Endometrial microvascular endothelial cells (primary cell): ENCODE data around the gene TP53. TPM values are rescaled to one million over a fixed set of nuclear protein-coding genes. Genes with fewer than 3 reads are reported as not detected.

Experiments used
- in situ Hi-C: cut with HindIII; loops from 2 replicates; pipeline ENCODE4 v1.10.0; 2017; ENCODE audit warnings: low sequenced_read_pairs, low pct_unique_long_range_greater_than_20kb; ENCODE audit errors: inconsistent ontology term
- total RNA-seq: library from RNA; depleted of rRNA; stranded (reverse); fragments of >200 nt; gene quantifications from one replicate; pipeline ENCODE4 v1.2.3, GENCODE V29; 2015; ENCODE audit errors: inconsistent ontology term

Gene TP53
- total RNA-seq: 57.6 TPM

DNA sequence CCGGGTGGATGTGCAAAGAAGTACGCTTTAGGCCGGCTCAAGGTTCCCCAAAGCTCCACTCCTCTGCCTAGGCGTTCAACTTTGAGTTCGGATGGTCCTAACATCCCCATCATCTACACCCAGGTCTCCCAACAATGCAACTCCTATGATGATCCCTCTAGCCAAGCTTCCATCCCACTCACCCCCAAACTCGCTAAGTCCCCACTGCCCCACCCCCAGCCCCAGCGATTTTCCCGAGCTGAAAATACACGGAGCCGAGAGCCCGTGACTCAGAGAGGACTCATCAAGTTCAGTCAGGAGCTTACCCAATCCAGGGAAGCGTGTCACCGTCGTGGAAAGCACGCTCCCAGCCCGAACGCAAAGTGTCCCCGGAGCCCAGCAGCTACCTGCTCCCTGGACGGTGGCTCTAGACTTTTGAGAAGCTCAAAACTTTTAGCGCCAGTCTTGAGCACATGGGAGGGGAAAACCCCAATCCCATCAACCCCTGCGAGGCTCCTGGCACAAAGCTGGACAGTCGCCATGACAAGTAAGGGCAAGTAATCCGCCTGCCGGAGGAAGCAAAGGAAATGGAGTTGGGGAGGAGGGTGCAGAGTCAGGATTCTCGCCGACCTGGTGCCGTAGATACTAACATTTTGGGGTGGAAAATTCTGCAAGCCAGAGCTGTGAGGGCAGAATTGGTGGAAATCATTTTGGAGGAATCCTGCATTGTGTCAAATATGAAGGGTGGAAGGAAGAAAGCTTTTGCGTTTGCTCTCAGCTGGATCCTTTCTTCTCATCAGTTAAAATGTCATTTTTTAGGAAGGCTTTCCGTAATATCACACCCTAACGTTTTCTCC, at the start of gene TP53:
TP53 (minus strand) TSS at position 419 of the 836 bp plus-strand sequence. CDS start 10,896 bp downstream, outside the sequence.
- in situ Hi-C loops: no loop called here

DNA sequence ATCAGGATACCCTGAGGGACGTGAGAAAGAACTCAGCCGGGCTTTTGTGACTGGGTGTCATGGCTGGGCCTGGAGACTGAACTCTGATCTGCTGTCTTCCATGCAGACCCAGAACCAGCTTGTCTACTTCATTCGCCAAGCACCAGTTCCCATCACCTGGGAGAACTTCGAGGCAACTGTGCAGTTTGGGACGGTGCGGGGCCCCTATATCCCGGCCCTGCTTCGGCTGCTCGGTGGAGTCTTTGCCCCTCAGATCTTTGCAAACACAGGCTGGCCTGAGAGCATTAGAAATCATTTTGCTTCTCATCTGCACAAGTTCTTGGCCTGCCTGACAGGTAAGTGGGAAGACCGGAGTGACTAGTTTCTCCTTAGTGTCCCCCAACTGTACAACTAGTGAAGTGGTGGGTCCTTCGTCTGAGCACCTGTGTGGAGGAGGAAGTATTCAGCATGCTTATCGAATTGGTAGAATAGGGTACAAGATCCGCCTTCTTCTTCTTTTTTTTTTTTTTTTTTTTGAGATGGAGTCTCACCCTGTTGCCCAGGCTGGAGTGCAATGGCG, 45.8 kb upstream of the TP53 start:
- in situ Hi-C loops: no loop called here

DNA sequence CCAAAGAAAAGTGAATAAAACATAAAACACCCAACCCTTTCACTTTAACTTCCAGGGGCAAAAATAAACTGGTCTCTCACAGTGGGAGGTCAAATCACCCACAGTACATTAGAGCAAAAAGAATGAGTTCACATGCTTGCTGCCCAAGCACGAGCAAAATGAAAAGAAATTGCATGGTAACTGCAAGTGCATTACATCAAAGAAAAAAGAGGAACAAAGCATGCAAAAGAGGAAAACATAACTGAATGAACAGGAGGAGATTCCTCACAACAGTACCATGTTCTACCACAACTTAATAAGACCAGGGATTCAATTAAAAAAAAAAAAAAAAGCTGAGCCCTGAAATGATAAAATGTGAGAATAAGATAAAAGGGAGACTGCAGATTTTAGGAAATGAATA, 42.5 kb upstream of the TP53 start:
- in situ Hi-C loops: no loop called here

DNA sequence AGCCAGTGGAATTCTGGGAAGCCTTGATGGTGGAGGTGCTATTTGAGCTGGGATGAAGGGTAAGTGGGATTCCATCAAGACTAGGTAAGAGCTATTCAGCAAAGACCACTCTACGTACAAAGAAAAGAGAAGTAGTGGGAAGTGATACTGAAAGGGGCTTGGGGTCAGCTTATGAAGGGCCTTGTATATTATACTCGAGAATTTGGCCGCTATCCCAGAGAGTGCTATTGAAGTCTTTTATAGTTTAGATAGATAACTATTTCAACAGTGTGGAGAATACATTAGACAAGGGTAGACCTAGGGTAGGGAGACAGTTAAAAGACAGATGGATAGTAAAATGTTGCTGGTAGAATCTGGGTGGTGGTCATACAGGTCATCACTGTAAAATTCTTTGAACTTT, 40.6 kb upstream of the TP53 start:
- in situ Hi-C loops: no loop called here

DNA sequence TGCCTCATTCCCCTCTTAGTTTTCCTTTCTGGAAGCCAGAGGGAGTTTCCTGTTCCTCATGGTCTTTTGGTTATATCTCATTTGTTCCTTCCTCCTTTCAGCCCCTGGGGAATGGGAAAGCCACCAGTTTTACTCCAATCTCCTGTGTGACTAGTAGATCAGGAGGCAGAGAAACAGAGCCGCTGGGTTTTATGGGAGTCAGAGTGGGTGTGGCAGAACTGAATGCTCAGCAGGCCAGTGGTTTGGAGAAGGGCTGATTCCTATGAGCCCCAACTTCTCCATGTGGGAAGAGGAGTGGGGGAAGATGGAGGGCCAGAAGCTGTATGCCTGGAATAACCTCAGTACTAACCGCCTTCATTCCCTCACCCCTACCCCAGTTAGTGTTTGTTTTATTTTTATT, 34.3 kb upstream of the TP53 start:
- in situ Hi-C loops: no loop called here

DNA sequence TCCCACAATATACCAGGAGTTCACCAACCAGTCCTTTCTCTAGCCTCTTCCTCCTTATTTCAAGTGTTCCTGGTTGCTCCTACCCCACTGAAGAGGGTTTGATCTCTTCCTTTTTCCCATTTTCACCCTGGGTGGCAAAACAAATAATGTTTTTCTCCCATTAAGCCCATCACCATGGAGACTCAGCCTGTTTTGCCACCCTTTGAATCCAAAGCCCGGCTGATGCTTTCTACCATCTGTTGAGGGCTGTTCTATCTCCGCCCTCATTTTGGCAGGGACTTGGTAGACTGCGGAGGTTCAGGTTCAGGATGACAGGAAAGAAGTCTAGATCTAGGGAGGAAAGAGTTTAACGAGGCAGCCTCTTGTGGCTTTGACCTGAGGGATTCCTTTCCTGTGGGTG, 32.8 kb upstream of the TP53 start:
- in situ Hi-C loops: no loop called here

DNA sequence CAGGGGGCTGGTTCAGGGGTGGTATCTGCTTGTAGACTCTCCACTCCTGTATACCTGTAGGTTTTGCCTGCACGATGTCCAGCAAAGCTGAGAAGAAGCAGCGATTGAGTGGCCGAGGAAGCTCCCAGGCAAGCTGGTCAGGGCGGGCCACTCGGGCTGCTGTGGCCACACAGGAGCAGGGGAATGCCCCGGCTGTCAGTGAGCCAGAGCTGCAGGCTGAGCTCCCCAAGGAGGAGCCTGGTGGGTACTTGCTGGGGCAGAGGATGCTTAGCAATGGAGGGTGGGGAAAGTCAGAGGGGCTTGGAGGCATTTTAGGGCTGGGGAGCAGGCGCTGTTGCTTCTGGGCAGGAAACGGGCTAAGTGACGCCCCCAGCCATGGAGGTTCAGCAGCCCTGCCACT, 32.4 kb upstream of the TP53 start:
- in situ Hi-C loops: no loop called here

DNA sequence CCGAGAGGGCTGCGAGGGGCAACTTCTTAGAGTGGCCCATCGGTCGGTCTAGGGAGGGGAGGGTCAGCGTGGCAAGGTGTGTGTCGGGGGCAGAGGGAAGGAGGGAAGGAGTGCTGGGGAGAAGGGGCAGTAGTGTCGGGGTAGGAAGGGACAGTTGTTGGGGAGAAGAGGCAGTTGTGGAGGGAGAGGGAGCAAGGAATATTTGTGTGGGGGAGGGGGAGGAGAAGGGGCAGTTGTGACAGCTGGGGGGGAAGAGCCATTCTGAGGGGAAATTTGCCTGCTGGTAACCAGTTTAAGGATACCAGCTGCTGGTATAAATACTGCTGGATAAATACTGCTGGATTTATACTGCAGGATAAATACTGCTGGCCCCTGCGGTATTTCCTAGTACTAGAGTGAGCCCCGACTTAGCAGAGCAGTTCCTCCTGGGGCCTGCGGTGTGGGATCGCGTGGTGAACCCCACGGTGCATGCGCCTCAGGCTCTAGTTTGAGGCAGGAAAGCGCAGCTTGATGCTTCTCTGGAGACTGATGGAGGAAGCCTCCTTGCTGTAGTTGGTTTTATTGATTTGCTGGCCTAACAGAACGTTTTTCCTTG, 30.6 kb upstream of the TP53 start:
- in situ Hi-C loops: no loop called here

DNA sequence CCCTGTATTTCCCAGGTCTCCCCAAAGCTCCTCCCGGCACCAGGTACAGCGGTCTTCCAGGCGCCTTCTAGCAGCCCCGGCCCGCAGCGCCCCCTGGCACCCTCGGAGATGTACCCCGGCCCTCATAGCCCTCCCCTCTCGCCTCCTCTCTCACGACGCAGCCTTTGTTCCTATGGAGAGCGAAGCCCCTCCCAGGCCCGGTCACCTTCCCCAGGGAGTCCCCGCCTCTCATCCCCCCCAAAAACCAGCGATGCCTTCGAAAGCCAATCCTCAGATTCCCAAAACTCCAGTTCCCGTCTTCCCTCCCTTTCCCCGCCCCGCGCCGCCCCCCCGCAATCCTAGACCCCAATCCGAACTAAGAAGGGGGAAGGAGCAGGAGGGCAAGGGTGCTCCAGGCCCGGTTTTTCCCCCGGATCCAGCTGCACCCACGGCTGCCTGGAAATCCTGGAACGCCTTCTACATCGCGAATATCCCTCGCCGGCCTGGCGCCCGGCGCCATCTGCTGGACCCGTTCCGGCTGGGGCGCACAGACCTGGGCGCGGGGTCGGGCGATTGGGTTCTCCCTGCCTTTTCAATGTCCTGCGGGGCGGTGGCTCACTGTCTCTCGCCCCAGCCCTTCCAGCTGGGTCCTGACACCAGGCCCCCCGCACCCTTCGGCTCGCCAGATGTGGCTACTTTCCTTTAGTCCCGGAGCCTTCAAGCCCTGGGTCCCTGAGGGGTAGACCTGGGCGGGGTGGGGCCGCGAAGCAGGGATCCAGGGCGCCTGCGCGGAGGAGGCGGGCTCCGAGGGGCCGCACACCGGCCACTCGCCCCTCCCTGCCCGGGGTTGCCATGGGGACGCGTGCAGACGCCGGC, 29.8 kb upstream of the TP53 start, which contains the start of gene DNAH2:
DNAH2 (plus strand) TSS at position 844 of the 855 bp plus-strand sequence. CDS start 1,991 bp downstream, outside the sequence.
- in situ Hi-C loops: no loop called here

DNA sequence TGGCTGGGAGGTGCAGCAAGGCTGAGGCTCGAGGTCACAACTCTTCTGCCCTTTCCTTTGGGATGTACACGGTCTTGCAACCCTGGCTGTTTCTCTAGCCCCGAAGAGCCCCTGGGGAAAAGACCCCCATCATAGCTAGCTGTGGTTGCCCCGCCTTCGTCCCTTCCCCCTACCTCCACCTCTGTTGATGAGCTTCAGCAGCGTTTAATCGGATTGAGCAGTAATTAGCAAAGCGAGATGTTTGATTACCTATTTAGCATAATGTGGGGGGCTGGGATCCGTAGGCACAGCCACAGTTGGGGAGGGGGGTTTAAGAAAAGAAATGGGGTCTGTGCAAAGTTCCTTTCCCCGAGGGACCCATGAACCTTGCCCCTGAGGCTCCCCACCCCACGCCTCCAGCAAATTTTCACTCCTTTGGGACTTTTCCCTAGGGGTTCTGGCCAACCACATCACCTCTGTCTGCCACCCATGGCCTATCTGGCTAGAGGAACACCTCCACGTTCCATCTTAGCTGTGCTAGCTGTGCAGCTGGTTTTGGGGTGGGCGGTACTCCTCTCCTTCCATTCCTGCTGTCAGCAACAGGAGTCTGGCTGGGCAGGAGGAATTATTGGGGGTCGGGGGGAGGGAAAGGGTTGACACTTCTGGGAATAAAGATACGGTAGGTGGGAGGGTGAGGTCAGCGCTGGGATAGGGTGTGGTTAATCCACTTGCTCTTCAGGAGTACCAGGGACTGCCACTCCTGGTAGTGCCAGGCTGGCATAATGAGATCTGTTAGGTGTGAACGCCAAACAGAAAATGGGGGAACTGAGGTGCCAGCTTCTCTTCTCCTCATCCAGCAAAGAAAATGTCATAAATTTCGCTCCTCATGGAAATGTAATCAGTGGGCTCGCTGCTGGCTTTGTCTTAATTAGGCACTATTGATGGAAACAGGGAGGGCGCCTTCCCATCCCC, 28.9 kb upstream of the TP53 start:
- in situ Hi-C loops: no loop called here

DNA sequence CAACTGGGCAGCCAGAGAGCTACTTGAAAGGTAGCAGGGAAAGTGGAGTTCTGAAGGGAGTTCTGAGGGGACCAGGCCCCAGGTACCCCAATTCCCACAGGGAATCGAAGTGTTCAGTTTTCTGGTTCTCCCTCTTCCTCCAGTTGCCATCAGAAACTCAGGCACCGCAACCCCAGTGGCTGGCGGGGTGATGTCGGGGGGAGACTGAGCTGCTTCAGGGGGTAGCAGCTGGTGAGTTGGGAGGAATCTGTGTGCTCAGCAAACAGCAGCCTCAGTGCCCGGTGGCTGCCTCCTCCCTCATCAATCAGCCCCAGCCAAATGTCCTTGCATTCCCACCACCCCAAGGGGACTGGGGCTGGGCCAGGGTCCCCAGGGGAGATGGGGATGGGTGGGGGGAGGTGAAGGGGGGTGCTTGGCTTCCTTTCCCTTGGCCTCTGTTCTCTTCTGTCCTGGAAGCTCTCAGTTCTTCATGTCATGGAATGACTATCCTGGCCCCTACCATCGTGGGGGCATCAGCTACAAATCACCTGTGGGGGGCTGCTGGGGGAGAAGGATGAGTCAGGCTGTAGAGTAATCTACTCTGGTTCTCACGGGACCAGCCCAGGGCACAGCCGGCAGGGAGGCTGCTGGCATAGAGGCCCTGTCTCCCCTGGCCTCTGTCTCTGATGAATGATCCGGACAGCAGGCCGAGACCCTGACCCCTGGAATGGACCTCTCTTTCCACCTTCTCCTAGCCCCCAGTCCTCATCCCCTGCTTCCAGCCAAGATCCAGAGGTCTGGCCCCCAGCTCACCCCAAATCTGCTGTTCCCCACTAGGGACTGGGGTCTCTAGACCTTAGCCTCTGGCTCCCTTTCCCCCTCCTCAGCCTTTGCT, 27.7 kb upstream of the TP53 start:
- in situ Hi-C loops: no loop called here

DNA sequence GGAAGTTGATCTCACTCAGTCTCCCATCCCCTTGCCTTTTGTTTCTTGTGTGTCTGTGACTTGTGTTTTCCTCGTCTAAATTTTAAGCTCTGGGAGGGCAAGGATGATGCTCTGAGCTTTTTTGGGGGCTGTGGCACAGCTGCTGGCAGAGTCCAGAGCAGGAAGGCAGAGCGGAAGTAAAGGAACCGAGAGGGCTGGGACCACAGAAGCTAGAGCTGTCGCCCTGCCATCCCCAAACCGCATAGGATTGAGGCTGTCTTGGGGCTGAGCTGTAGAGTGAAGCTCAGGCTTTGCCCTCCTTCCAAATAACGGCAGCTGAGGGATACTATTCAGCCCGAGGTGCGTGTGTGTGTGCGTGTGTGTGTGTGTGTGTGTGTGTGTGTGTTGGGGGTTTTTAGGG, 26.5 kb upstream of the TP53 start:
- in situ Hi-C loops: no loop called here

DNA sequence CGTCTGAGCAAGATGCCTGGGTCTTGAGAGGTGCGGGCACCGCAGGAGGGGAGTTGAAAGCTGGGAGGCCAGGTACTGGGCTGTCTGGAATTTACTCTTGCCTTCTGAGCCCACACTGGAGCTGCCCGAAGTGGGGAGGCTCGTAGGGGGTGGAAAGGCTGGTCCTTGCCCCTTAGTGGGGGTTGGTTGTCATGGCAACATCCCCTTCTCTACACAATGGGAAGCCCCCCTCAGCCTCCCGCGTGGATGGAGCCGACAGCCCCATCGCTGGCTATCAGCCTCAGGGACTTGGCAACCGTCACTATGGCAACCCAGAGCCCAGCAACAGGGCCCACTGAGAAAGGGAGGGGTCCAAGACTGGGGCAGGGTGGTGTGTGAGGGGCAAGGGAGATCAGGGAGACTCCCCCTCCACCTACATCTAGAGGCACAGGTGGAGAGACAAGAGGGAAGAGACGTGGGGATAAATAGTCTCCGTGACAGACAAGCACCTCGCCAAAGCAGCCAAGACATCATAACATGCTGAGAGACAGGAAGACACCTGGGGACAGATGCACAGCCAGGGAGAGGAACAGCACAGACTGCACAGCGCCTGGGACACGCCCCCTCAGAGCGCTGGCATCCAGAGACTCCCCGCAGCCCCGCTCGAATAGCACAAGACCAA, 25.0 kb upstream of the TP53 start:
- in situ Hi-C loops: no loop called here

DNA sequence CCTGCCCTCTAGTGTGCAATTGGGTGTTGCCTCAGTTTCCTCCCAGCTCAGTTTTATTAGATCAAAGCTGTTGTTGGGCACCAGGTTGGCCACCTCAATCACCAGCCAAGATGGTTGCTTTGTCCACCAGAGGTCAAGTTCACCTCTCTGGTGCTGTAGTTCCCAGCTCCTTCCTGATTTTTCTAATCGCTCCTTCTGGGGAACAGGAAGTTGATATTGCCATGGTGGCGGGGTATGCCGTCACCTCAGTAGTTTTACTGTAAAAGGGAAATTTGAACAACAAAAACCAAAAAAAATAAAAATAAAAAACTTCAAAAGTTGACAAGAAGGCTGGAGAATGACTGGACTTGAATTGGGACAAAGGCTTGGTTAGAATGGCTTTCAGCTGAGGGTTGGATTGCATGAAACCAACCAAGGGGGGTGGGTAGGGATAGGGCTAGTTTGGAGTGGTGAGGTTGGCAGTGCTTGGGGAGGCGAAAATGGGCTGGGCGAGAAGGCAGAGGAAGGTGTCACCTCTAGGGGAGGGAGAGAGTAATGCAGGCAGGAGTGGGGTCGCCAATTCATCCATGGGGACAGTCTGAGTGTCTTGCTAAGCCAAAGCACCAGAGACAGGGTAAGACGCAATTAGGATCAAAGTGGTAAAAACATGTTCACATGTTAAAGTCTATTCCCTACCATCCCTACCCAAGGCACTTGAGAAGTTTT, 23.9 kb upstream of the TP53 start:
- in situ Hi-C loops: no loop called here

DNA sequence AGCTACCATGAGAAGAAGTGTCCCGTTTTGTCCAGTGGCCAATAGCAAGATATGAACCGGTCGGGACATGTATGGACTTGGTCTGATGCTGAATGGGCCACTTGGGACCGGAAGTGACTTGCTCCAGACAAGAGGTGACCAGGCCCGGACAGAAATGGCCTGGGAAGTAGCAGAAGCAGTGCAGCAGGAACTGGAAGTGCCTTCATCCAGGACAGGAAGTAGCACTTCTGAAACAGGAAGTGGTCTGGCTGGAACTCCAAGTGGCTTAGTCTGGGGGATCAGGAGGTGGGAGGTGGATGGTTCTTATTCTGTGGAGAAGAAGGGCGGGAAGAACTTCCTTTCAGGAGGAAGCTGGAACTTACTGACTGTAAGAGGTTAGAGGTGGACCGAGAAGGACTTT, 23.0 kb upstream of the TP53 start:
- in situ Hi-C loops: no loop called here

DNA sequence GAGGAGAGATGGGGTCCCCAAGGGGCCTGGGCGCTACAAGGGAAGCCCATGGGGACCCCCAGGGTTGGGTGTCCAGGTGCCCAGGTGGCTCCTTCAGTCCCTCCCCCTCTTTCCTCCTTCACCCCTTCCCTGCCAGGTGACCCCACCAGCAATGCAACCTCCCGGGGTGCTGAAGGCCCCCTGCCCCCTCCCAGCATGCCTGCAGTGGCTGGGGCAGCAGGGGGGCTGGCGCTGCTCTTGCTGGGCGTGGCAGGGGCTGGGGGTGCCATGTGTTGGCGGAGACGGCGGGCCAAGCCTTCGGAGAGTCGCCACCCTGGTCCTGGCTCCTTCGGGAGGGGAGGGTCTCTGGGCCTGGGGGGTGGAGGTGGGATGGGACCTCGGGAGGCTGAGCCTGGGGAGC, 21.7 kb upstream of the TP53 start:
- in situ Hi-C loops: no loop called here
